DOHH2 (cell line): Measurements from ENCODE around the gene ADK.

Experiments used
- H3F3A ChIP-seq: fragments of 200-600 bp; sonication (generic), shearing (Covaris generic); 2 replicates; pipeline ENCODE4 v1.6.0; 2016; ENCODE audit warnings: antibody characterized with exemption, mild to moderate bottlenecking; ENCODE audit not compliant: control insufficient read depth, insufficient read depth
- H3K27ac ChIP-seq: fragments of 200-600 bp; sonication (generic); 2 replicates; pipeline ENCODE4 v1.5.1; 2014; ENCODE audit warnings: low read depth, mild to moderate bottlenecking, low read length, moderate library complexity
- H3K27me3 ChIP-seq: fragments of 200-600 bp; sonication (generic); 2 replicates; pipeline ENCODE4 v1.6.1; 2014; ENCODE audit warnings: mild to moderate bottlenecking, low read length, mixed read lengths; ENCODE audit not compliant: control insufficient read depth
- H3K36me3 ChIP-seq: fragments of 200-600 bp; sonication (generic); 2 replicates; pipeline ENCODE4 v1.6.1; 2014; ENCODE audit warnings: mild to moderate bottlenecking, low read length, moderate library complexity, mixed read lengths; ENCODE audit not compliant: control insufficient read depth
- H3K4me1 ChIP-seq: fragments of 200-600 bp; sonication (generic); 2 replicates; pipeline ENCODE4 v1.6.1; 2014; ENCODE audit warnings: mild to moderate bottlenecking, low read length, mixed read lengths; ENCODE audit not compliant: control insufficient read depth
- H3K4me2 ChIP-seq: fragments of 200-600 bp; sonication (generic); 2 replicates; pipeline ENCODE4 v1.6.0; 2014; ENCODE audit warnings: mild to moderate bottlenecking, low read length, moderate library complexity
- H3K4me3 ChIP-seq: fragments of 200-600 bp; sonication (generic); 2 replicates; pipeline ENCODE4 v1.5.1; 2014; ENCODE audit warnings: mild to moderate bottlenecking, low read length, mixed read lengths
- H3K79me2 ChIP-seq: fragments of 200-600 bp; sonication (generic); 2 replicates; pipeline ENCODE4 v1.6.1; 2014; ENCODE audit warnings: mild to moderate bottlenecking, low read length, mixed read lengths; ENCODE audit not compliant: control insufficient read depth
- H3K9me2 ChIP-seq: fragments of 200-600 bp; sonication (generic); replicated peaks from 2 replicates; pipeline ENCODE4 v1.6.1; 2014; ENCODE audit warnings: mild to moderate bottlenecking, low read length, mixed read lengths; ENCODE audit not compliant: control insufficient read depth
- H3K9me3 ChIP-seq: fragments of 200-600 bp; sonication (generic); 2 replicates; pipeline ENCODE4 v1.6.1; 2014; ENCODE audit warnings: antibody characterized with exemption, low read length, mixed read lengths; ENCODE audit not compliant: control insufficient read depth, insufficient read depth
- H4K20me1 ChIP-seq: fragments of 200-600 bp; sonication (generic); 2 replicates; pipeline ENCODE4 v1.6.0; 2014; ENCODE audit warnings: low read depth, mild to moderate bottlenecking, antibody characterized with exemption, low read length, moderate library complexity; ENCODE audit not compliant: control insufficient read depth, insufficient read depth
- EZH2phosphoT487 ChIP-seq: fragments of 200-600 bp; sonication (generic); IDR thresholded peaks from 2 replicates; pipeline ENCODE4 v1.6.1; 2017; ENCODE audit warnings: borderline replicate concordance, mild to moderate bottlenecking, antibody characterized with exemption, low read length, moderate library complexity, mixed read lengths
- TF ChIP-seq, protein P1 (sequence below): fragments of 200-600 bp; sonication (generic); IDR thresholded peaks from one replicate; pipeline ENCODE4 v1.5.1; 2014; ENCODE audit warnings: antibody characterized with exemption, mild to moderate bottlenecking, low read depth, low read length; ENCODE audit not compliant: poor library complexity, severe bottlenecking

ADK gene

DNA sequence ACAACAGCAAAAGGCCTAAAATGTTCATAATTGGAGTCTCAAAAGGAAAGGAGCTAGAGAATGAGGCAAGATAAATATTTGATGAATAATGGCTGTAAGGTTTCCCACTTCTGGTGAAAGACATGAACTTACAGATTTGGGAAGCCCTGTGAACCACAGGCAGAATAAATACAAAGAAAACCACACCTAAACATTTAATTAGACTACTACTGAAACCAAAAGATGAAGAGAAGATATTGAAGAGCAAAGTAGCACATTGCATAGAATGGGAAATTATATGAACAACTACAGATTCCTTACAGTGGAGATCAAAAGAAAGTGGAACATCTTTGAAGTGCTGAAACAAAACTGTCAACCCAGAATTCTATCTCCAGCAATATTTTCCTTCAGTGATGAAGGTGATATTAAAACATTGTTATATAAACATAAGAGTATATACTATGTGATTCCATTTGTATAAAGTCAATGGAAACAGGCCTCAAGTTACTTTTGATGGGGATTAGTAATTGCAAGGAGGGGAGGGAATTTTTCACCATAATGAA lies 484.0 kb downstream of the ADK start:
- H3K36me3 ChIP-seq: no peaks in the 10 kb centered on the region

DNA sequence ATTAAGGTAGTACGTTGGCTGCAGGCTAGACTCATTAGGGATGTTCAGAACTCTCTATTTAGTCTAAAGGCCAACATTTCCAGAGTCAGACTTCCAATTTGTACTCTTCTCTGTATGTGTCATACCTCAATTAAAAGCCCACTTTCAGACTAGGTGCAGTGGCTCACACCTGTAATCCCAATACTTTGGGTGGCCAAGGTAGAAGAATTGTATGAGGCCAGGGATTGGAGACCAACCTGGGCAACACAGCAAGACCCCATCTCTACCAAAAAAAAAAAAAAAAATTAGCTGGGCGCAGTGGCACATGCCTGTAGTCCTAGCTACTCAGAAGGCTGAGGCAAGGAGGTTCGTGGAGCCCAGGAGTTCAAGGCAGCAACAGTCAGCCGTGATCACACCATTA lies 484.6 kb downstream of the ADK start:
- no peaks in the 10 kb centered on the region for H3K79me2 ChIP-seq
- peaks cover 4% of the 10 kb centered on the region; the same call in 1 of the 2 replicates for H3K4me1 ChIP-seq
- no peak overlapping the region for H3K4me2 ChIP-seq
- no peaks in the 10 kb centered on the region for H4K20me1 ChIP-seq
- no peaks in the 10 kb centered on the region for H3K9me3 ChIP-seq
- no peaks in the 10 kb centered on the region for H3K36me3 ChIP-seq
- TF ChIP-seq EZH2phosphoT487: no peak
- TF ChIP-seq, protein P1, sequence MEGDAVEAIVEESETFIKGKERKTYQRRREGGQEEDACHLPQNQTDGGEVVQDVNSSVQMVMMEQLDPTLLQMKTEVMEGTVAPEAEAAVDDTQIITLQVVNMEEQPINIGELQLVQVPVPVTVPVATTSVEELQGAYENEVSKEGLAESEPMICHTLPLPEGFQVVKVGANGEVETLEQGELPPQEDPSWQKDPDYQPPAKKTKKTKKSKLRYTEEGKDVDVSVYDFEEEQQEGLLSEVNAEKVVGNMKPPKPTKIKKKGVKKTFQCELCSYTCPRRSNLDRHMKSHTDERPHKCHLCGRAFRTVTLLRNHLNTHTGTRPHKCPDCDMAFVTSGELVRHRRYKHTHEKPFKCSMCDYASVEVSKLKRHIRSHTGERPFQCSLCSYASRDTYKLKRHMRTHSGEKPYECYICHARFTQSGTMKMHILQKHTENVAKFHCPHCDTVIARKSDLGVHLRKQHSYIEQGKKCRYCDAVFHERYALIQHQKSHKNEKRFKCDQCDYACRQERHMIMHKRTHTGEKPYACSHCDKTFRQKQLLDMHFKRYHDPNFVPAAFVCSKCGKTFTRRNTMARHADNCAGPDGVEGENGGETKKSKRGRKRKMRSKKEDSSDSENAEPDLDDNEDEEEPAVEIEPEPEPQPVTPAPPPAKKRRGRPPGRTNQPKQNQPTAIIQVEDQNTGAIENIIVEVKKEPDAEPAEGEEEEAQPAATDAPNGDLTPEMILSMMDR: no peak
- no peak overlapping the region for H3K4me3 ChIP-seq
- no peaks in the 10 kb centered on the region for H3K27me3 ChIP-seq
- no peaks in the 10 kb centered on the region for H3K9me2 ChIP-seq
- no peaks in the 10 kb centered on the region for H3F3A ChIP-seq
- no peak overlapping the region for H3K27ac ChIP-seq

More for the DNA sequence above, 484.0 kb downstream of the ADK start:
- no peak overlapping the region for H3K4me2 ChIP-seq
- no peaks in the 10 kb centered on the region for H3K79me2 ChIP-seq
- H3K9me3 ChIP-seq: no peaks in the 10 kb centered on the region
- no peaks in the 10 kb centered on the region for H3K27me3 ChIP-seq
- no peaks in the 10 kb centered on the region for H3K9me2 ChIP-seq
- no peaks in the 10 kb centered on the region for H3F3A ChIP-seq
- H3K4me3 ChIP-seq: no peak overlapping the region
- peaks cover 2% of the 10 kb centered on the region; the same call in 1 of the 2 replicates for H3K4me1 ChIP-seq
- H4K20me1 ChIP-seq: no peaks in the 10 kb centered on the region
- no peak overlapping the region for H3K27ac ChIP-seq
- TF ChIP-seq, protein P1: no peak
- no peak for TF ChIP-seq EZH2phosphoT487

DNA sequence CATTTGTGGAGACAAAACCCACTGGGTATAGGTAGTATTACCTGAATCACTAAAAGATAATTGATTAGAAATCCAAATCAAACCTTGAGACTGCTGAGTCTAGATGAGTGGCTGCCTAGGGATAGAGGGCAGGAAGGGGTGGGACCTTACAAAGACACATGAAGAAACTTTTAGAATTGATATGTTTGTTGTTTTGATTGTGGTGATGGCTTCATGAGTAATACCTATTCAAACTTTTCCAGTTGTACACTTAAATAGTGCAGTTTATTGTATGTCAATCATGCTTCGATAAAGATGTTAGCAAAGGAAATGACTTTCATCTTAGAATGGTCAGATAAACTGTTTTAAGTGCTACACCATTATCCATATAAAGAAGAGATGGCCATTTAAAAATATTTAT lies 486.7 kb downstream of the ADK start:
- Histone ChIP-seq H3F3A (no peaks in the 10 kb centered on the region), H3K36me3 (no peaks in the 10 kb centered on the region), H3K4me3 (no peak overlapping the region), H3K4me2 (no peak overlapping the region), H3K79me2 (no peaks in the 10 kb centered on the region), H3K9me2 (no peaks in the 10 kb centered on the region), H4K20me1 (no peaks in the 10 kb centered on the region), H3K27me3 (no peaks in the 10 kb centered on the region), H3K27ac (no peak overlapping the region), H3K4me1 (peaks cover 4% of the 10 kb centered on the region; the same call in 1 of the 2 replicates), H3K9me3 (no peaks in the 10 kb centered on the region)
- TF ChIP-seq, protein P1: no peak
- no peak for TF ChIP-seq EZH2phosphoT487
